Gastrocnemius medialis (tissue), 4 donors: ENCODE measurements around the gene TSPAN5.

Experiments used
- POLR2A ChIP-seq, 2 donors: fragments of 450-650 bp; IDR thresholded peaks; one replicate each; pipeline ENCODE4 v1.6.1; 2017; ENCODE audit warnings: antibody characterized with exemption in 2 of 2, mild to moderate bottlenecking in 2 of 2, moderate library complexity in 2 of 2
- TF ChIP-seq, protein P1 (sequence below), 5 experiments: fragments of 450-650 bp in 3 of 5; fragments of 200-600 bp in 2 of 5; sonication (generic) in 2 of 5; IDR thresholded peaks in 4 of 5; conservative IDR thresholded peaks in 1 of 5; 1 replicate in 4 of 5; 2 replicates in 1 of 5; pipeline ENCODE4 v1.5.1; 2016 to 2019; ENCODE audit warnings: antibody characterized with exemption in 5 of 5, mild to moderate bottlenecking in 3 of 5, moderate library complexity in 3 of 5

DNA sequence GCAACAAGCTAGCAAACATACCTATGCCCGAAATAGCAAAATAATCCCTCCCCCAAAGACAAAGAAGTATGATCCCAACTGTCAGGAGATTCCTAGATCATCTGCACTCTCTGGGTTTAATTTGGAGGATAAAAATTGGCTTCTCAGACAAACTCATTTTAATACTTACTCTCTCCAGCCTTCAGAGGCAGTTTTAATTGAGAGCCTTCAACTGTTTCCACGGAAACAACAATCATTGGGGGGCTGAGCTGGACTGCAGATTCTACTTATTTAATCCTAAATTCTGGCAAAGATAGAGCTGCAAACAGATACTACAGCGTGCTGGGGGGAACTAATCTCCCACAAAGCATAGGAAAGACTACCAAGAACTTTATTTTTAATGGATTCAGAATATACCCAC, 168.2 kb downstream of the TSPAN5 start:
- TF ChIP-seq, protein P1, sequence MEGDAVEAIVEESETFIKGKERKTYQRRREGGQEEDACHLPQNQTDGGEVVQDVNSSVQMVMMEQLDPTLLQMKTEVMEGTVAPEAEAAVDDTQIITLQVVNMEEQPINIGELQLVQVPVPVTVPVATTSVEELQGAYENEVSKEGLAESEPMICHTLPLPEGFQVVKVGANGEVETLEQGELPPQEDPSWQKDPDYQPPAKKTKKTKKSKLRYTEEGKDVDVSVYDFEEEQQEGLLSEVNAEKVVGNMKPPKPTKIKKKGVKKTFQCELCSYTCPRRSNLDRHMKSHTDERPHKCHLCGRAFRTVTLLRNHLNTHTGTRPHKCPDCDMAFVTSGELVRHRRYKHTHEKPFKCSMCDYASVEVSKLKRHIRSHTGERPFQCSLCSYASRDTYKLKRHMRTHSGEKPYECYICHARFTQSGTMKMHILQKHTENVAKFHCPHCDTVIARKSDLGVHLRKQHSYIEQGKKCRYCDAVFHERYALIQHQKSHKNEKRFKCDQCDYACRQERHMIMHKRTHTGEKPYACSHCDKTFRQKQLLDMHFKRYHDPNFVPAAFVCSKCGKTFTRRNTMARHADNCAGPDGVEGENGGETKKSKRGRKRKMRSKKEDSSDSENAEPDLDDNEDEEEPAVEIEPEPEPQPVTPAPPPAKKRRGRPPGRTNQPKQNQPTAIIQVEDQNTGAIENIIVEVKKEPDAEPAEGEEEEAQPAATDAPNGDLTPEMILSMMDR (IDR thresholded peaks at IDR 0.05 in 4 of 5, conservative IDR thresholded peaks at IDR 0.05 in 1 of 5) = no peak
- TF ChIP-seq POLR2A (IDR thresholded peaks at IDR 0.05) = no peak
